ENCODE results near the gene IFITM2. TPM values are rescaled to one million over a fixed set of nuclear protein-coding genes. Genes with fewer than 3 reads are reported as not detected.

The IFITM2 gene
- total and polyA plus RNA-seq, 2 experiments from 2014 or later: 91.2 to 857 TPM

DNA sequence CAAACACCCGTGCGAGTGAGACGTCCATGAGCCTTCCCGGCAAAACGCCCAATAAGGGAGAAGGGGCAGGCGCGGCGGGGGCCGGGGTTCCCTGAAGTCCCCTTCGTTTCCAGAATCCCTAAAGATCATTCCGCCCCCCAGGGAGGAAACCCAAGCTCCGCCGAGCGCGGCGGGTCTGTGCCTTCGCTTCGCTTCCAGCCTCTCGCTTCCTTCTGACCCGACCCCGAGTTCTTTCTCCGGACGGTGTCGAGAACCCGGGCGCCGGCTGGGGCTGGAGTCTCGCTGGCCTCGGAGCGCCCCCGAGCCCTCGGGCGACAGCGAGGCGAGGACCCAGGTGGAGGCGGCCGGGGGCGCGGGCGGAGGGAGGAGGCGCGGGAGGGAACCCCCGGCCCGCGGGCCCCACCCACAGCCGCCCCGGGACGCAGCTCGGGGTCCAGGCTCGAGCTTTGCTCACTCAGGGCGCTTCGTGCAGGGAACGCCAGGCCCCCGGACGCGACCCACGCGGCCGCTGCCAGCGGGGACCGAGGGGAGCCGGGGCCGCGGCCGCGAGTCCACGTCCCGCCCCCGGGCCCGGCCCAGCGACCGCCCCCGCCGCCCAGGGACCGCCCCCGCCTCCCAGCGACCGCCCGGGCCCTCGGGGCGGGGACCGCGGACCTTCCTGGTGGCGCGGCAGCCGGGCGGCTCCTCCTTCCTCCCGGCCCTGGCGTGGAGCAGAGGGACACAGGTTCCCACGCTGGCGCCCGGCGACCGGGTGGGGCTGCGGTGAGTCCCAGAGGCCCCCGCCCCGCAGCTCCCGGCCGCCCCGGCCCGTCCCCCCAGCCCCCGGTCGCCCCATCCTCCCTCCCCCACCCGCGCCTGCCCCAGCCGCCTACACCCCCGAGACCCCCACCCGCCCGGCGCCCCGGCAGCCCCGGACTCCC is 18.9 kb upstream of the IFITM2 start, which contains the start of gene PGGHG:
PGGHG (plus strand) TSS at position 649 of the 920 bp plus-strand sequence. CDS start 691 bp downstream, outside the sequence.
- no peaks in the 10 kb centered on the region for H3K9me2 ChIP-seq (ENCODE audit: insufficient read depth)
- H3K27ac ChIP-seq (ENCODE audit: low read depth): no peak within 1 kb of the TSS
- no peaks in the 10 kb centered on the region; the same call in 1 of the 2 replicates for H3K4me1 ChIP-seq (ENCODE audit: insufficient read depth)
- H3K4me3 ChIP-seq: peak within 1 kb of the TSS; percentile 62
- DNase-seq (ENCODE audit: low spot score): no peak
- ATAC-seq: peak; percentile 18
- peaks cover 27% of the 10 kb centered on the region for H3K27me3 Mint-ChIP-seq (ENCODE audit: insufficient read depth, low read depth, poor library complexity)
- H3K27ac Mint-ChIP-seq: no peak within 1 kb of the TSS
- peak within 1 kb of the TSS; percentile 75 for H3K4me3 Mint-ChIP-seq
- peaks cover 28% of the 10 kb centered on the region for H3K4me1 Mint-ChIP-seq
- TF ChIP-seq ZNF331 (CRISPR knock-in tag; IDR thresholded peaks at IDR 0.05; ENCODE audit: low read depth) (no peak), EZH2phosphoT487 (IDR thresholded peaks at IDR 0.05; ENCODE audit: unreplicated experiment) (peak; percentile 42), EZH2 (IDR thresholded peaks at IDR 0.05; ENCODE audit: low read depth, unreplicated experiment) (peak; percentile 79)
- H3K4me2 ChIP-seq: peak within 1 kb of the TSS; percentile 81
- peaks cover 2% of the 10 kb centered on the region; the same call in 1 of the 3 replicates for H3K9me3 Mint-ChIP-seq
- H4K20me1 ChIP-seq (replicated peaks; ENCODE audit: insufficient read depth): no peaks in the 10 kb centered on the region
- no peaks in the 10 kb centered on the region for H3K36me3 ChIP-seq (ENCODE audit: insufficient read depth)
- no peaks in the 10 kb centered on the region for H3K79me2 ChIP-seq (replicated peaks; ENCODE audit: insufficient read depth)
- peaks cover 11% of the 10 kb centered on the region; the same call in 2 of the 3 replicates for H3K36me3 Mint-ChIP-seq (ENCODE audit: low read depth)
- peaks cover 26% of the 10 kb centered on the region for H3K27me3 ChIP-seq (ENCODE audit: insufficient read depth)
- peak within 1 kb of the TSS; percentile 85; the same call in 1 of the 2 replicates for H2AFZ ChIP-seq
- peaks cover 6% of the 10 kb centered on the region; the same call in 1 of the 2 replicates for H3F3A ChIP-seq (replicated peaks; ENCODE audit: low read depth)

DNA sequence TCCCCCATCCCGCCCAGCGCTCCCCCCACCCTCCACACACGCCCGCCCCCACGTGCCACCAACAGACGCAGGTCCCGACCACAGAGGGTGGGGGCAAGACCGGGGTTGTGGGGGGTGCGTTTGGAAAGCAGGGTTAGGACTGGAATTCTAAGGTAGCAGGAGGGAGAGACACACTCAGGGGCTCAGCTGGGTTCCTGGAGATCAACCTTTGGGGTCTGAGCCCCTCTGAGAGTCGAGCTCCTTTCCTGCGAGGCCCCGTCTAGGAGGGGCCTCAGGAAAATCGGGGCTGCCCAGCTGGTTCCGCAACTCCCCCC is 18.3 kb upstream of the IFITM2 start:
- peak overlapping the region; percentile 71 for H3K4me3 Mint-ChIP-seq
- TF ChIP-seq JUNB (IDR thresholded peaks at IDR 0.05; ENCODE audit: unreplicated experiment): no peak
- TF ChIP-seq, protein P1, sequence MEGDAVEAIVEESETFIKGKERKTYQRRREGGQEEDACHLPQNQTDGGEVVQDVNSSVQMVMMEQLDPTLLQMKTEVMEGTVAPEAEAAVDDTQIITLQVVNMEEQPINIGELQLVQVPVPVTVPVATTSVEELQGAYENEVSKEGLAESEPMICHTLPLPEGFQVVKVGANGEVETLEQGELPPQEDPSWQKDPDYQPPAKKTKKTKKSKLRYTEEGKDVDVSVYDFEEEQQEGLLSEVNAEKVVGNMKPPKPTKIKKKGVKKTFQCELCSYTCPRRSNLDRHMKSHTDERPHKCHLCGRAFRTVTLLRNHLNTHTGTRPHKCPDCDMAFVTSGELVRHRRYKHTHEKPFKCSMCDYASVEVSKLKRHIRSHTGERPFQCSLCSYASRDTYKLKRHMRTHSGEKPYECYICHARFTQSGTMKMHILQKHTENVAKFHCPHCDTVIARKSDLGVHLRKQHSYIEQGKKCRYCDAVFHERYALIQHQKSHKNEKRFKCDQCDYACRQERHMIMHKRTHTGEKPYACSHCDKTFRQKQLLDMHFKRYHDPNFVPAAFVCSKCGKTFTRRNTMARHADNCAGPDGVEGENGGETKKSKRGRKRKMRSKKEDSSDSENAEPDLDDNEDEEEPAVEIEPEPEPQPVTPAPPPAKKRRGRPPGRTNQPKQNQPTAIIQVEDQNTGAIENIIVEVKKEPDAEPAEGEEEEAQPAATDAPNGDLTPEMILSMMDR (conservative IDR thresholded peaks at IDR 0.05; ENCODE audit: low read depth in 2 of 2): no peak
- TF ChIP-seq NANOG (IDR thresholded peaks at IDR 0.05; ENCODE audit: borderline replicate concordance): no peak
- TF ChIP-seq CREB1 (CRISPR knock-in tag; IDR thresholded peaks at IDR 0.05; ENCODE audit: low read depth): no peak
- TF ChIP-seq STAT1 (IDR thresholded peaks at IDR 0.05; ENCODE audit: unreplicated experiment): no peak
- no peak for TF ChIP-seq EZH2phosphoT487 (IDR thresholded peaks at IDR 0.05; ENCODE audit: unreplicated experiment)
- TF ChIP-seq, protein P2, sequence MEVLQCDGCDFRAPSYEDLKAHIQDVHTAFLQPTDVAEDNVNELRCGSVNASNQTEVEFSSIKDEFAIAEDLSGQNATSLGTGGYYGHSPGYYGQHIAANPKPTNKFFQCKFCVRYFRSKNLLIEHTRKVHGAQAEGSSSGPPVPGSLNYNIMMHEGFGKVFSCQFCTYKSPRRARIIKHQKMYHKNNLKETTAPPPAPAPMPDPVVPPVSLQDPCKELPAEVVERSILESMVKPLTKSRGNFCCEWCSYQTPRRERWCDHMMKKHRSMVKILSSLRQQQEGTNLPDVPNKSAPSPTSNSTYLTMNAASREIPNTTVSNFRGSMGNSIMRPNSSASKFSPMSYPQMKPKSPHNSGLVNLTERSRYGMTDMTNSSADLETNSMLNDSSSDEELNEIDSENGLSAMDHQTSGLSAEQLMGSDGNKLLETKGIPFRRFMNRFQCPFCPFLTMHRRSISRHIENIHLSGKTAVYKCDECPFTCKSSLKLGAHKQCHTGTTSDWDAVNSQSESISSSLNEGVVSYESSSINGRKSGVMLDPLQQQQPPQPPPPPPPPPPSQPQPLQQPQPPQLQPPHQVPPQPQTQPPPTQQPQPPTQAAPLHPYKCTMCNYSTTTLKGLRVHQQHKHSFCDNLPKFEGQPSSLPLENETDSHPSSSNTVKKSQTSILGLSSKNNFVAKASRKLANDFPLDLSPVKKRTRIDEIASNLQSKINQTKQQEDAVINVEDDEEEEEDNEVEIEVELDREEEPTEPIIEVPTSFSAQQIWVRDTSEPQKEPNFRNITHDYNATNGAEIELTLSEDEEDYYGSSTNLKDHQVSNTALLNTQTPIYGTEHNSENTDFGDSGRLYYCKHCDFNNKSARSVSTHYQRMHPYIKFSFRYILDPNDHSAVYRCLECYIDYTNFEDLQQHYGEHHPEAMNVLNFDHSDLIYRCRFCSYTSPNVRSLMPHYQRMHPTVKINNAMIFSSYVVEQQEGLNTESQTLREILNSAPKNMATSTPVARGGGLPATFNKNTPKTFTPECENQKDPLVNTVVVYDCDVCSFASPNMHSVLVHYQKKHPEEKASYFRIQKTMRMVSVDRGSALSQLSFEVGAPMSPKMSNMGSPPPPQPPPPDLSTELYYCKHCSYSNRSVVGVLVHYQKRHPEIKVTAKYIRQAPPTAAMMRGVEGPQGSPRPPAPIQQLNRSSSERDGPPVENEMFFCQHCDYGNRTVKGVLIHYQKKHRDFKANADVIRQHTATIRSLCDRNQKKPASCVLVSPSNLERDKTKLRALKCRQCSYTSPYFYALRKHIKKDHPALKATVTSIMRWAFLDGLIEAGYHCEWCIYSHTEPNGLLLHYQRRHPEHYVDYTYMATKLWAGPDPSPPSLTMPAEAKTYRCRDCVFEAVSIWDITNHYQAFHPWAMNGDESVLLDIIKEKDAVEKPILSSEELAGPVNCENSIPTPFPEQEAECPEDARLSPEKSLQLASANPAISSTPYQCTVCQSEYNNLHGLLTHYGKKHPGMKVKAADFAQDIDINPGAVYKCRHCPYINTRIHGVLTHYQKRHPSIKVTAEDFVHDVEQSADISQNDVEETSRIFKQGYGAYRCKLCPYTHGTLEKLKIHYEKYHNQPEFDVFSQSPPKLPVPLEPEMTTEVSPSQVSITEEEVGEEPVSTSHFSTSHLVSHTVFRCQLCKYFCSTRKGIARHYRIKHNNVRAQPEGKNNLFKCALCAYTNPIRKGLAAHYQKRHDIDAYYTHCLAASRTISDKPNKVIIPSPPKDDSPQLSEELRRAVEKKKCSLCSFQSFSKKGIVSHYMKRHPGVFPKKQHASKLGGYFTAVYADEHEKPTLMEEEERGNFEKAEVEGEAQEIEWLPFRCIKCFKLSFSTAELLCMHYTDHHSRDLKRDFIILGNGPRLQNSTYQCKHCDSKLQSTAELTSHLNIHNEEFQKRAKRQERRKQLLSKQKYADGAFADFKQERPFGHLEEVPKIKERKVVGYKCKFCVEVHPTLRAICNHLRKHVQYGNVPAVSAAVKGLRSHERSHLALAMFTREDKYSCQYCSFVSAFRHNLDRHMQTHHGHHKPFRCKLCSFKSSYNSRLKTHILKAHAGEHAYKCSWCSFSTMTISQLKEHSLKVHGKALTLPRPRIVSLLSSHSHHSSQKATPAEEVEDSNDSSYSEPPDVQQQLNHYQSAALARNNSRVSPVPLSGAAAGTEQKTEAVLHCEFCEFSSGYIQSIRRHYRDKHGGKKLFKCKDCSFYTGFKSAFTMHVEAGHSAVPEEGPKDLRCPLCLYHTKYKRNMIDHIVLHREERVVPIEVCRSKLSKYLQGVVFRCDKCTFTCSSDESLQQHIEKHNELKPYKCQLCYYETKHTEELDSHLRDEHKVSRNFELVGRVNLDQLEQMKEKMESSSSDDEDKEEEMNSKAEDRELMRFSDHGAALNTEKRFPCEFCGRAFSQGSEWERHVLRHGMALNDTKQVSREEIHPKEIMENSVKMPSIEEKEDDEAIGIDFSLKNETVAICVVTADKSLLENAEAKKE (CRISPR knock-in tag; IDR thresholded peaks at IDR 0.05): no peak

More for the DNA sequence above, 18.3 kb upstream of the IFITM2 start:
- Histone ChIP-seq H3K9me2 (ENCODE audit: insufficient read depth) (no peaks in the 10 kb centered on the region), H3F3A (replicated peaks; ENCODE audit: low read depth) (peaks cover 6% of the 10 kb centered on the region; the same call in 1 of the 2 replicates), H4K20me1 (replicated peaks; ENCODE audit: insufficient read depth) (no peaks in the 10 kb centered on the region), H3K4me2 (peak overlapping the region; percentile 76), H2AFZ (no peak overlapping the region), H3K4me3 (peak overlapping the region; percentile 44; the same call in 1 of the 2 replicates), H3K79me2 (replicated peaks; ENCODE audit: insufficient read depth) (no peaks in the 10 kb centered on the region), H3K27me3 (ENCODE audit: insufficient read depth) (peaks cover 26% of the 10 kb centered on the region), H3K27ac (ENCODE audit: low read depth) (no peak overlapping the region), H3K4me1 (ENCODE audit: insufficient read depth) (no peaks in the 10 kb centered on the region; the same call in 1 of the 2 replicates), H3K36me3 (ENCODE audit: insufficient read depth) (no peaks in the 10 kb centered on the region)
- peaks cover 2% of the 10 kb centered on the region; the same call in 1 of the 3 replicates for H3K9me3 Mint-ChIP-seq
- no peak for DNase-seq (ENCODE audit: low spot score)
- H3K4me1 Mint-ChIP-seq: peaks cover 26% of the 10 kb centered on the region
- no peak for ATAC-seq
- H3K27ac Mint-ChIP-seq: no peak overlapping the region
- H3K36me3 Mint-ChIP-seq (ENCODE audit: low read depth): peaks cover 11% of the 10 kb centered on the region; the same call in 2 of the 3 replicates
- peaks cover 25% of the 10 kb centered on the region for H3K27me3 Mint-ChIP-seq (ENCODE audit: insufficient read depth, low read depth, poor library complexity)
